Measurements from ENCODE around the gene ADPRH.
A peak's percentile ranks its signal among the peaks of the same experiment; 100 is the strongest.

DNA sequence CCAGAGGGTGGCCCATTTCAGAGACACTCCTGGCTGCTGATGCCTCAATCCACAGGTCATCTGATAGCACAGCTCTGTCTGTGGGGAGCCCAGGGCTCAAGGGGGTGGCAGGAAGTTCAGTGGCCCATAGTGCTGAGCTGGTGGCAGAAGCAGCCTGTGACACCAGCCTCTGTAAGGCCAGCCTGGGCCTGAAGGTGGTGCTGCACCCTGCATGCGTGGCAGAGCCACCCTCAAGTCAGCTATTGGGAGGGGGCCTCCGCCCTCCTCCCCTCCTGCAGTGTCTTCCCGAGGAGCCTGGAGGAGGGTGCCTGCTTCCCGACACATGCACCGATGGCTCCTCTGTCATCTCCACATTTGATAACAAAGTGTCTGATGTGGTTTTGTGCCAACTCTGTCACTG lies 21.4 kb downstream of the ADPRH start:
- TF ChIP-seq CTCF (conservative IDR thresholded peaks at IDR 0.05) (peak; percentile 46; the same call in 1 of the 2 replicates), EZH2 (IDR thresholded peaks at IDR 0.05; ENCODE audit: low read depth) (no peak)
